ENCODE measurements around the gene CCM2.

Gene CCM2

DNA sequence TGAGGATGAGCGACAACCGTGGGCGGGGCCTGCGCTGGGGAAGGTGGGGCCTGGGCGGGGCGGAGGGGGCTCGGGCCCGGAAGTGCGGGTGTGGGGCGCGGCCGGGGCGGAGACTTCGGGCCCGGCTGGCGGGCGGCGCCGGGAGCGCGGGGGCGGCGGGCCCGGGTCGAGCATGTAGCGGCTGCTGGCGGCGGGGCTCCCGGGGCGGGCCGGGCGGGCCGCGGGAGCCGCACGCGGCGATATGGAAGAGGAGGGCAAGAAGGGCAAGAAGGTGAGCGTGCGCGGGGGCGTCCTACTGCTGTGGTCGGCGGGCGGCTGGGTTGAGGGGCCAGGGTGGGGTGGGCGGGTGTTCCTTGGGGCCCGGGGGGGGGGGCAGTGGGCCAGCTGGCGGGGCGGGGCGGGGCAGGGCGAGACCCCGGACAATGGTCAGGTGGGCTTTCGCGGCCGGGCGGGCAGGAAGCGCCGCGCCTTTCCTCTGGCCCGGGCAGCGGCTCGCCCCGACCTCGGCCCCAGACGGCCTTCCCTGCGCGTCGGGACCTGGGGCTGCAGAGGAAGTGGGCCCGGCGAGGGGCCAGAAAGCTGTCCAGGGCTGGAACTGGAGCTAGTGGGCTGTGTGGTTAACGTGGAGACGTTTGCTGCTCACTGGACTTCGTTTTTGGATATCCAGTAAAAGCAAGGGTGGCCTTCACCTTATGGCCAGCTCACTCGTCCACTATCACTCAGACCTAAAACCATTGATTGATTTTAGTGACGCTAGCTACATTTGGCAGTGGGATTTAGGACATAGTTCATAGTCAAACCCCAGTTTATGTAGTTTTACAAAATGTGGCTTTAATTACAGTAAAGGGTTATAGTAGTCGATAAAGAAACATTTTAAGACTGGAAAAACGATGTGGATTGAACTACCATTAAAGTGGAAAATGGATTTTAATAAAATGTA, at the start of gene CCM2:
Gene CCM2 (plus strand): TSS at position 109 of the 940 bp plus-strand sequence. CDS start 133 bp downstream, at position 242.
- peak; percentile 40 for DNase-seq (ENCODE audit: low spot score)

DNA sequence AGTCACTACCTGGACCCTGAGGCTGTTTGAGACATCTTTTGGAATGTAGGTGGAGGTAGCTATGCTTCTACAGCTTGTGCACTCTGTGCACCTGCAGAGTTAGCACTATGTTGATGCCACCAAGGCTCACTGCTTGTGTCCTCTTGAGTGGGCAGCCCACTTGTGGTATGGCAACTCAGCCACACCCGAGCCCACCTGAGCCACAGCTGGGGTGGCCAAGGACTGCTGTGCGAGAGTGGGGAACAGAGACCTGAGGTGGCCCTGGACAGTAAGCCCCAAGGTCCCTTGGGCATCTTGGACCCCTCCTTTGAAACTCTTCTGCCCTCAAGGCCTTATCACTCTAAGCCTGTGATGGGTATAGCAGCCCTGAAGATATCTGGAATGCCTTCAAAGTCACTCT, 46.8 kb upstream of the CCM2 start:
- DNase-seq (ENCODE audit: low spot score): no peak

GRCh38 chr7:44955733-44956132, 44.3 kb upstream of the CCM2 start:
- no peak for DNase-seq (ENCODE audit: low spot score)

DNA sequence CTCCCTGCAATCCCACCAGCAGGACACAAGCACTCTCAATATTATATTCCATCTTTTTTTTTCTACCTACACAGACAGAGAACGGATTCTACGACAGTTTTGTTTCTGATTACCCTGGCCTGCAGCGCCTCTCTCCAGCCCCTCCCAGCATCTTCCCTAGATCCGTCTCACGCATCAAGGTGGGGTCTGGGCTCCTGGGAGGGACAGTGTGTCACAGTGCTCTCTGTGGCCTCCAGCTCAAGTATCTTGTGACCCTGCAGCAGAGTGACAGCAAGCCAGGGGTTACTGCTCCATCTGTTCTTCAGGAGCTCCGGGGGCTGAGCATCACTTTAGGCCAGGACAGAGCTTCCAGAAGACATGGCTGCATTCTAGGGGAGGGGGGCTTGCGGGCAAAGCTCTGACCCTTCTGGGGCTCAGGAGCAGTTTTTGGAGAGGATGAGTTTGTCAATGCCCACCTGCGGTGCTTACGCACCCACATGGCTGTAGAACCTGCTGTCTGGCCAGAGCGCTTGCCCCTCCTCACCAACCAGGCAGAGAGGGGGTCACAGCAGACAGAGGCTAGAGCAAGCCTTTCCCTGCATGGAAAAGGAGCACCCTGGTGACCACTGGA, 43.7 kb upstream of the CCM2 start:
- DNase-seq (ENCODE audit: low spot score): no peak

- DNase-seq (ENCODE audit: low spot score): no peak
Observed at GRCh38 chr7:44958645-44959344, 41.2 kb upstream of the CCM2 start.

DNA sequence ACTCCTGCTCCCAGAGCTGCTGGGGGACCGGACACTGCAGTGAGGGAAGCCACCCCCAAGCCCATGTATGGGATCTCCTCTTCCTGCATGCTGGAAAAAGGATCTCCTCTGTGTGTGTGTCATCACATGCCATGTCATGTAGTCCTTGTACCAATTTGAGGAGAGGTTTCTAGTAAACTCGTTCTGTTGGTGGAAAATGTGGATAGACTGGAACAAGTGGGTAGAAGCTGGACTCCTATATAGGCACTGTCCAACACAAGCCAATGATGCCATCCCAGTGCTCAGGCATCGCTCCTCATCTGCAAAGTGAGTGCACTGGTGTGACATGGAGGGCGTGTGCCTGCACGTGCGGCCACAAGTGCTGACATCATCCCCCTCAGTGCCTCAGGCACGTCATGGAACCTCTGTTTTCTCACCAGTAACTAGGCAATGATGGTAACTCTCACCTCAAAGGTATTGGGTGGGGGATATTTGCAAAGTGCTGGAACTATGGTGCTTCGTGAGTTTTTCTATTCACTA, 40.5 kb upstream of the CCM2 start:
- peak; percentile 17 for DNase-seq (ENCODE audit: low spot score)

DNA sequence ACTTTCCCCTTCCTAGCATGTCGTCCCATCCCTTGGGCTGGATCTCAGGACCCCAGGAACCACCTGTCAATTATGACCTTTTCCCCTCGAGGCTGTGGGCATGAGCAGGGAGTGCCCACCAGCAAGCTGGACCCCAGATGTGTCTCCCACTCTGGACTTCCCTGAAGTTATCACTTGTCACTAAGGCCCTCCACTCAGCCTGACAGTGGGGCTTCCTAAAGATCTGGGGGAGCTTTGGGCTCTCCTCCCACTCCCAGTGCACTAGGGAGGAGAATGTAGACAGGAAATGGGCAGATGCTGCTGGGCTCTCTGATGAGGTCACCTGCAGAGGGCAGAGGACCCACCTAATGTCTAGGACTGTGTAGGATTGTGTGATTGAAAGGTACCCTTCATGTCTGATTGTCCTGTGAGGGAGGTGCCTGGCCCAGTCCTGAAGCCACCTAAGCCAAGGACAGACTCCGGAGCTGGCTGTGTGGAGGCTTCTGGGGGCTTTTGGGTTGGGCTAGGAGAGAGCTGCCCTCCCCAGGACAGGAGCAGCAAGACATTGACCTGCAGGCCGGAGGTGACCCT, 39.9 kb upstream of the CCM2 start:
- no peak for DNase-seq (ENCODE audit: low spot score)

GRCh38 chr7:44961844-44962482, 38.0 kb upstream of the CCM2 start:
- DNase-seq (ENCODE audit: low spot score): no peak

- DNase-seq (ENCODE audit: low spot score): peak; percentile 30
Observed at GRCh38 chr7:44962483-44963251, 37.3 kb upstream of the CCM2 start.

GRCh38 chr7:44963364-44964290, 36.4 kb upstream of the CCM2 start:
- DNase-seq (ENCODE audit: low spot score): no peak

- no peak for DNase-seq (ENCODE audit: low spot score)
Observed at GRCh38 chr7:44964384-44964830, 35.6 kb upstream of the CCM2 start.

- DNase-seq (ENCODE audit: low spot score): no peak
Observed at GRCh38 chr7:44964831-44965440, 35.1 kb upstream of the CCM2 start.

GRCh38 chr7:44965441-44965903, 34.5 kb upstream of the CCM2 start:
- DNase-seq (ENCODE audit: low spot score): no peak

GRCh38 chr7:44965937-44966730, 33.9 kb upstream of the CCM2 start:
- no peak for DNase-seq (ENCODE audit: low spot score)

GRCh38 chr7:44966731-44967538, 33.1 kb upstream of the CCM2 start:
- DNase-seq (ENCODE audit: low spot score): no peak

GRCh38 chr7:44967571-44968446, 32.2 kb upstream of the CCM2 start:
- no peak for DNase-seq (ENCODE audit: low spot score)
